Ovary (tissue), 9 donors: ENCODE data around the gene ABCG5. TPM values are rescaled to one million over a fixed set of nuclear protein-coding genes. Genes with fewer than 3 reads are reported as not detected.

Experiments
- DNase-seq, 5 donors: peaks; one replicate each; pipeline ENCODE4 v3.0.0-alpha.2; 2019 to 2020
- H3K27ac ChIP-seq, 2 donors: fragments of 200-600 bp; one replicate each; pipeline versions ENCODE4 v1.5.1 to v1.8.0; 2019 to 2022
- H3K27me3 ChIP-seq: fragments of 200-600 bp; one replicate; pipeline ENCODE4 v1.8.0; 2022
- H3K36me3 ChIP-seq: fragments of 200-600 bp; sonication (generic); one replicate; pipeline ENCODE4 v1.5.1; 2019
- H3K4me1 ChIP-seq: one replicate; pipeline ENCODE4 v1.8.1; 2013; ENCODE audit warnings: mild to moderate bottlenecking, moderate library complexity; ENCODE audit not compliant: insufficient read depth
- H3K4me3 ChIP-seq: fragments of 200-600 bp; sonication (generic); one replicate; pipeline ENCODE4 v1.5.1; 2017
- H3K9me3 ChIP-seq, 2 donors: fragments of 200-600 bp in 1 of 2; sonication (generic) in 1 of 2; one replicate each; pipeline versions ENCODE4 v1.5.1 to v1.8.1; 2013 to 2019; ENCODE audit warnings: mild to moderate bottlenecking in 1 of 2, moderate library complexity in 1 of 2
- CTCF ChIP-seq, 3 donors: fragments of 450-650 bp in 2 of 3; fragments of 200-600 bp in 1 of 3; IDR thresholded peaks; one replicate each; pipeline versions ENCODE4 v1.5.1 to v1.8.0; 2016 to 2022; ENCODE audit warnings: antibody characterized with exemption in 3 of 3, mild to moderate bottlenecking in 1 of 3
- EP300 ChIP-seq: sonication (generic); formaldehyde crosslinking; IDR thresholded peaks from one replicate; pipeline ENCODE4 v1.6.1; 2017; ENCODE audit warnings: antibody characterized with exemption
- POLR2A ChIP-seq: fragments of 450-650 bp; IDR thresholded peaks from one replicate; pipeline ENCODE4 v1.6.1; 2017; ENCODE audit warnings: antibody characterized with exemption, mild to moderate bottlenecking, moderate library complexity
- WGBS, 3 donors: extraction: QIAGEN DNeasy Blood & Tissue Kit in 1 of 3; methylation state at CpG; one replicate each; pipeline versions ENCODE4 v1.1.5 to v1.1.7; 2013 to 2017; 5-methylcytosine and 5-hydroxymethylcytosine counted together
- intact Hi-C, 4 donors: fragments of 100-400 bp; cut with DNase I; formaldehyde crosslinking; loops; one replicate each; pipeline versions ENCODE4 v1.11.0 to v1.15.1; 2022 to 2023
- polyA plus RNA-seq, 2 donors: library from polyadenylated mRNA; stranded (reverse); fragments of 200-250 nt in 1 of 2; fragments of 350-450 nt in 1 of 2; fragmentation: Illumina TruSeq in 1 of 2; extraction: RNeasy Lipid Tissue Mini Kit (QIAGEN cat#74804) in 1 of 2; gene quantifications; one replicate each; pipeline ENCODE4 v1.2.3, GENCODE V29; 2013 to 2014
- total RNA-seq, 7 donors: library from RNA; depleted of rRNA in 2 of 7; stranded (reverse); fragments of >200 nt in 2 of 7; fragmentation: NEBNext Ultra II Directional in 3 of 7; extraction: Animal tissue kit (Norgen Biotek cat#: 25700) in 3 of 7; gene quantifications; one replicate each; pipeline versions ENCODE4 v1.1.0 to v1.2.4, GENCODE V29; 2016 to 2023
- donor health status: DM: no; HTN: no; CAD: no; lungs with moderate emphysema.
- donor health status: DM: no; HTN: no; CAD: no.
- donor health status: Bipolar disorder and iron deficiency.
- donor health status: DM: yes; HTN: yes; CAD: no.
- donor health status: DM: no; HTN: no; CAD: no.
- donor health status: DM: yes; HTN: yes; CAD: no.

Gene ABCG5
- total and polyA plus RNA-seq, 9 donors, result 0.10 TPM; not detected in 8

- H3K36me3 ChIP-seq, result no peaks in the 10 kb centered on the region
- no peaks in the 10 kb centered on the region for H3K4me1 ChIP-seq
- no peaks in the 10 kb centered on the region for H3K9me3 ChIP-seq
- H3K27ac ChIP-seq, result peak overlapping the region in 1 of 2 donors; percentile 31
- intact Hi-C loops, result no loop called here
- no peak for TF ChIP-seq CTCF (IDR thresholded peaks at IDR 0.05)
- TF ChIP-seq EP300, result no peak
- TF ChIP-seq POLR2A, result no peak
- 93 to 100% (median 97%) methylated on average over 2 of the region's 2 CpGs for WGBS, 3 donors
- DNase-seq, result no peak
- no peaks in the 10 kb centered on the region for H3K27me3 ChIP-seq
- no peak overlapping the region for H3K4me3 ChIP-seq
Measured at GRCh38 chr2:43791035-43791765, 47.4 kb downstream of the ABCG5 start.

- no peak for TF ChIP-seq CTCF (IDR thresholded peaks at IDR 0.05)
- no peak for TF ChIP-seq EP300
- no peak for TF ChIP-seq POLR2A
- H3K4me3 ChIP-seq, result no peak overlapping the region
- H3K4me1 ChIP-seq, result no peaks in the 10 kb centered on the region
- H3K27ac ChIP-seq, result peak overlapping the region in 1 of 2 donors; percentile 40
- H3K36me3 ChIP-seq, result no peaks in the 10 kb centered on the region
- 13 to 15% (median 13%) methylated on average over 5 of the region's 5 CpGs for WGBS, 3 donors
- H3K27me3 ChIP-seq, result no peaks in the 10 kb centered on the region
- intact Hi-C loops, result no loop called here
- no peaks in the 10 kb centered on the region for H3K9me3 ChIP-seq
- DNase-seq, result no peak
Measured at GRCh38 chr2:43790147-43790546, 48.5 kb downstream of the ABCG5 start.

GRCh38 chr2:43788646-43789045 is 50.0 kb downstream of the ABCG5 start:
- Histone ChIP-seq H3K36me3 (no peaks in the 10 kb centered on the region), H3K4me1 (no peaks in the 10 kb centered on the region), H3K27me3 (no peaks in the 10 kb centered on the region), H3K27ac (peak overlapping the region in 1 of 2 donors; percentile 43), H3K4me3 (no peak overlapping the region), H3K9me3 (no peaks in the 10 kb centered on the region)
- intact Hi-C loops, result no loop called here
- TF ChIP-seq POLR2A (no peak), CTCF (IDR thresholded peaks at IDR 0.05) (no peak), EP300 (no peak)
- WGBS, 3 donors, result 95 to 100% (median 100%) methylated on average over 1 of the region's 1 CpG
- no peak for DNase-seq

- no peaks in the 10 kb centered on the region for H3K27me3 ChIP-seq
- no peak for DNase-seq
- TF ChIP-seq EP300 (no peak), CTCF (IDR thresholded peaks at IDR 0.05) (no peak), POLR2A (no peak)
- no peaks in the 10 kb centered on the region for H3K9me3 ChIP-seq
- no peaks in the 10 kb centered on the region for H3K36me3 ChIP-seq
- H3K27ac ChIP-seq, result no peak overlapping the region
- no peak overlapping the region for H3K4me3 ChIP-seq
- intact Hi-C loops, result no loop called here
- H3K4me1 ChIP-seq, result no peaks in the 10 kb centered on the region
Measured at GRCh38 chr2:43787895-43788294, 50.7 kb downstream of the ABCG5 start.
